ENCODE measurements around the gene PPP6C. TPM values are rescaled to one million over a fixed set of nuclear protein-coding genes. Genes with fewer than 3 reads are reported as not detected.

The PPP6C gene
- total RNA-seq, 1 experiment from 2014 or later = 22.7 TPM

- no TSS peak for BruUV-seq (replicated peaks)
These were observed 43.4 kb downstream of the PPP6C start for GRCh38 chr9:125146247-125146646.

GRCh38 chr9:125145425-125145824 lies 44.2 kb downstream of the PPP6C start:
- H3K36me3 Mint-ChIP-seq (ENCODE audit: insufficient read depth, unreplicated experiment) = peaks cover 19% of the 10 kb centered on the region
- intact Hi-C loops (cut with micrococcal nuclease; ENCODE audit: unreplicated experiment) = no loop called here
- BruUV-seq (replicated peaks) = no TSS peak

More at GRCh38 chr9:125146247-125146646, 43.4 kb downstream of the PPP6C start:
- DNase-seq = no peak
- Mint-ChIP-seq H3K27ac (ENCODE audit: unreplicated experiment) (no peak overlapping the region), H3K9me3 (ENCODE audit: low read depth, unreplicated experiment) (no peaks in the 10 kb centered on the region), H3K27me3 (ENCODE audit: unreplicated experiment) (no peaks in the 10 kb centered on the region), H3K4me3 (ENCODE audit: low read depth, unreplicated experiment) (no peak overlapping the region), H3K4me1 (ENCODE audit: low read depth, unreplicated experiment) (no peaks in the 10 kb centered on the region), H3K36me3 (ENCODE audit: insufficient read depth, unreplicated experiment) (peaks cover 19% of the 10 kb centered on the region)
- intact Hi-C loops (cut with micrococcal nuclease; ENCODE audit: unreplicated experiment) = no loop called here
- CTCF ChIA-PET = no interaction called here
- no peak for TF ChIP-seq CTCF (IDR thresholded peaks at IDR 0.05; ENCODE audit: unreplicated experiment)

GRCh38 chr9:125143377-125144090 lies 46.1 kb downstream of the PPP6C start, which contains the start of gene SCAI:
Gene SCAI, minus strand, starts transcription at chr9:125143528. Its CDS starts 91 bp downstream, at chr9:125143437.
- CTCF ChIA-PET = interaction anchor here (0.6 kb wide), 2 partner anchors 219 to 234 kb away, joined by 7 read pairs; no protein-coding TSS in a partner anchor
- peak; percentile 97 for DNase-seq
- Mint-ChIP-seq H3K27ac (ENCODE audit: unreplicated experiment) (peak within 1 kb of the TSS; percentile 86), H3K4me1 (ENCODE audit: low read depth, unreplicated experiment) (no peaks in the 10 kb centered on the region), H3K36me3 (ENCODE audit: insufficient read depth, unreplicated experiment) (peaks cover 19% of the 10 kb centered on the region), H3K9me3 (ENCODE audit: low read depth, unreplicated experiment) (no peaks in the 10 kb centered on the region), H3K4me3 (ENCODE audit: low read depth, unreplicated experiment) (peak within 1 kb of the TSS; percentile 87), H3K27me3 (ENCODE audit: unreplicated experiment) (no peaks in the 10 kb centered on the region)
- intact Hi-C loops (cut with micrococcal nuclease; ENCODE audit: unreplicated experiment) = no loop called here
- no TSS peak for BruUV-seq (replicated peaks)
- TF ChIP-seq CTCF (IDR thresholded peaks at IDR 0.05; ENCODE audit: unreplicated experiment) = peak; percentile 89

More at GRCh38 chr9:125145425-125145824, 44.2 kb downstream of the PPP6C start:
- H3K9me3 Mint-ChIP-seq (ENCODE audit: low read depth, unreplicated experiment) = no peaks in the 10 kb centered on the region
- H3K27ac Mint-ChIP-seq (ENCODE audit: unreplicated experiment) = no peak overlapping the region
- H3K4me1 Mint-ChIP-seq (ENCODE audit: low read depth, unreplicated experiment) = no peaks in the 10 kb centered on the region
- no peak overlapping the region for H3K4me3 Mint-ChIP-seq (ENCODE audit: low read depth, unreplicated experiment)
- no peaks in the 10 kb centered on the region for H3K27me3 Mint-ChIP-seq (ENCODE audit: unreplicated experiment)
- TF ChIP-seq CTCF (IDR thresholded peaks at IDR 0.05; ENCODE audit: unreplicated experiment) = no peak
- CTCF ChIA-PET = no interaction called here
- DNase-seq = no peak

GRCh38 chr9:125142560-125143376 lies 46.8 kb downstream of the PPP6C start:
- DNase-seq = peak; percentile 10
- CTCF ChIA-PET = interaction anchor here (0.6 to 0.7 kb wide), 3 partner anchors 218 to 481 kb away, joined by 5 to 7 read pairs (median 7); no protein-coding TSS in a partner anchor
- H3K27me3 Mint-ChIP-seq (ENCODE audit: unreplicated experiment) = no peaks in the 10 kb centered on the region
- TF ChIP-seq CTCF (IDR thresholded peaks at IDR 0.05; ENCODE audit: unreplicated experiment) = no peak
- peak overlapping the region; percentile 86 for H3K27ac Mint-ChIP-seq (ENCODE audit: unreplicated experiment)
- BruUV-seq (replicated peaks) = no TSS peak
- H3K4me3 Mint-ChIP-seq (ENCODE audit: low read depth, unreplicated experiment) = peak overlapping the region; percentile 87
- no peaks in the 10 kb centered on the region for H3K4me1 Mint-ChIP-seq (ENCODE audit: low read depth, unreplicated experiment)
- peaks cover 19% of the 10 kb centered on the region for H3K36me3 Mint-ChIP-seq (ENCODE audit: insufficient read depth, unreplicated experiment)
- no peaks in the 10 kb centered on the region for H3K9me3 Mint-ChIP-seq (ENCODE audit: low read depth, unreplicated experiment)
- intact Hi-C loops (cut with micrococcal nuclease; ENCODE audit: unreplicated experiment) = no loop called here

Data from Calu3 (cell line).